Measurements from ENCODE around the gene TMEM183A. TPM values are rescaled to one million over a fixed set of nuclear protein-coding genes. Genes with fewer than 3 reads are reported as not detected.

Gene TMEM183A
- total and polyA plus RNA-seq, 5 experiments from 2014 or later = 46.2 to 92.0 (median 53.6) TPM

DNA sequence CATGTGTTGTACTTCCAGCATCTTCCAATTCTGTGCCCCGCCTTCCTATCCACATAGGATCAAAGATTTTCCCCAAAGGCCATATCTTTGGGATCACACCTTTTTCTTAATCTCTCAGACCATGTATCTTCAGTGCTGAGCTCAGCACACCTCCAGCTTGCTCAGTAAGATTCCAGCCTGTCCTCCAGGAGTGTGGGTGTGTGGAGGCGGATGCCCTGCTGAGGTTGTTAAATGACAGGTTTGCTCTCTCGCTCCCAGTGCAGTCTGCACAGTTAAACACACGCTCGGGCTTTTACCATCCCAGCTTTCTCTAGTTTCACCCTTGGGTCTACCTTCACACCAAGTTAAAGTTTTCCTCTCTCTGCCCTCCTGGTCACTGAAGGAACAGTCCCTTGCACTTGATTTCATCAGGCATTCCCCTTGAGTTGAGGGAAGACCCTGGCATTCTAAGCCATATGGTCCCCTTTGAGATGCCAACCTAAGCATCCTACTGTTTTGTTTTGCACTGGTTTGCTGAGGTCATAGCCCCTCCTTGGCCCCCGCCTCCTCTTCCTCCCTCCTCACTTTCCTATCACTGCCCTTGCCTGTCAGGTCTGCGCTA lies 64.9 kb downstream of the TMEM183A start:
- POLR2A ChIA-PET = no interaction called here
- Mint-ChIP-seq H3K36me3 (no peaks in the 10 kb centered on the region), H3K27me3 (peaks cover 13 to 34% (median 33%) of the 10 kb centered on the region in 5 donors), H3K4me3 (no peak overlapping the region), H3K4me1 (peaks cover 4 to 12% (median 7%) of the 10 kb centered on the region in 4 donors), H3K27ac (no peak overlapping the region), H3K9me3 (no peaks in the 10 kb centered on the region)
- DNase-seq (no peak), ATAC-seq (no peak)

DNA sequence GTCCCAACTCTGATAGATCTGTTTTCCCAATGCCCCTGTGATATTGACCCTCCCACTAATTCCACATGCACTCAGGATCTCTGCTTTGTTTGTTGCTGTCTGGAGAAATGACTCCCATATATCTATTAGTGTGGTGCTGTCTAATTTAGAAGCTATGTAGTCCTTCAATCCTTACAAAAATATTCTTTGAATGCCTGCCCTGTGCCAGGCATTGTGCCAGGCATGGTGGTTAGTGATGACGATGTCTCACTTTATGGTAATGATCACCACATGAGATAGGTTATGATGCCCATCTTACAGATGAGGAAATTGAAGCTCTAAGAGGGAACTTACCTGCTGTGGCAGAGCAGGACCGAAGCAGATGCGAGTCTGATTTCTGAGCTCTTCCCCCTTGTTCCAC lies 65.7 kb downstream of the TMEM183A start:
- no peak overlapping the region for H3K4me3 Mint-ChIP-seq
- H3K27ac Mint-ChIP-seq = no peak overlapping the region
- no peaks in the 10 kb centered on the region for H3K9me3 Mint-ChIP-seq
- peaks cover 16 to 42% (median 31%) of the 10 kb centered on the region in 5 donors for H3K27me3 Mint-ChIP-seq
- ATAC-seq (no peak), DNase-seq (no peak)
- peaks cover 3 to 12% (median 7%) of the 10 kb centered on the region in 4 donors for H3K4me1 Mint-ChIP-seq
- POLR2A ChIA-PET = no interaction called here
- no peaks in the 10 kb centered on the region for H3K36me3 Mint-ChIP-seq

DNA sequence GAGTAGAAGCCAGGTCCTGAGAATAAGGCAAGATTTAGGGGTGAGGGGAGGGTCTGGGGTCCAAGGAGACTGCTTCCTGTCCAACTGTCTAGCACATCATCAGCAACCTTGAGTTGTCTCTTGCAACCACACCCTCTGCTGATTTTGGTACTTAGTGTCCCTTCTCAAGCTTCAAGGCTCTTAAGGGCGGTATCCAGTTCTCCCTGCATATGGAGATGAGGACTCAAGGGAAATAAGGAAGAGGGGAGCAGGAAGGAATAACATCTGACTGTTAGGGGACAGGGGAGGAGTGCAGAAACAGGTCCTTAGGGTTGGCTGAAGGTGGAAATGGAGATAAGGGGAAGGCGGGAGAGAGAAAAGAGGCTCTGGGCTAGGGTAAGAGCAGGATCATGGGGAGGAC lies 66.3 kb downstream of the TMEM183A start:
- no peak overlapping the region for H3K27ac Mint-ChIP-seq
- H3K4me3 Mint-ChIP-seq = no peak overlapping the region
- ATAC-seq (no peak), DNase-seq (no peak)
- no peaks in the 10 kb centered on the region for H3K9me3 Mint-ChIP-seq
- H3K36me3 Mint-ChIP-seq = no peaks in the 10 kb centered on the region
- POLR2A ChIA-PET = no interaction called here
- peaks cover 16 to 46% (median 31%) of the 10 kb centered on the region in 5 donors for H3K27me3 Mint-ChIP-seq
- peaks cover 3 to 12% (median 7%) of the 10 kb centered on the region in 4 donors for H3K4me1 Mint-ChIP-seq

Other genes starting within 250 kb of the TMEM183A start
- gene KDM5B, start 199.0 kb upstream of the TMEM183A start, total RNA-seq = 10 to 100 TPM; 45.6 to 48.0 TPM
- 10 to 100 TPM in 2 of 3 donors, 1 to 10 TPM in 1; 7.9 to 11.9 (median 11.5) TPM for gene KDM5B, start 199.0 kb upstream of the TMEM183A start, polyA plus RNA-seq
- under 1 TPM in 1 of 2 experiments, not detected in 1; 0.71 TPM for gene PCAT6, start 196.4 kb upstream of the TMEM183A start, total RNA-seq
- gene PCAT6, start 196.4 kb upstream of the TMEM183A start, polyA plus RNA-seq = 1 to 10 TPM in 1 of 3 donors, not detected in 2; 1.2 TPM
- gene RABIF, start 118.2 kb upstream of the TMEM183A start, total RNA-seq = 10 to 100 TPM; 13.8 to 15.1 TPM
- 10 to 100 TPM; 14.2 to 20.3 (median 15.6) TPM for gene RABIF, start 118.2 kb upstream of the TMEM183A start, polyA plus RNA-seq
- gene KLHL12, start 80.1 kb upstream of the TMEM183A start, total RNA-seq = 10 to 100 TPM; 23.0 to 25.4 TPM
- gene KLHL12, start 80.1 kb upstream of the TMEM183A start, polyA plus RNA-seq = 10 to 100 TPM; 12.5 to 16.5 (median 15.1) TPM
- 10 to 100 TPM; 51.9 to 58.8 TPM for gene ADIPOR1, start 49.1 kb upstream of the TMEM183A start, total RNA-seq
- gene ADIPOR1, start 49.1 kb upstream of the TMEM183A start, polyA plus RNA-seq = 10 to 100 TPM; 71.6 to 91.8 (median 73.2) TPM
- 10 to 100 TPM; 51.1 to 52.3 TPM for gene CYB5R1, start 40.1 kb upstream of the TMEM183A start, total RNA-seq
- 10 to 100 TPM; 57.4 to 60.5 (median 60.1) TPM for gene CYB5R1, start 40.1 kb upstream of the TMEM183A start, polyA plus RNA-seq
- gene PPFIA4, start 19.1 kb downstream of the TMEM183A start, total RNA-seq = 1 to 10 TPM; 1.4 to 1.6 TPM
- gene PPFIA4, start 19.1 kb downstream of the TMEM183A start, polyA plus RNA-seq = under 1 TPM in 1 of 3 donors, not detected in 2; 0.18 TPM
- gene MYOG, start 78.6 kb downstream of the TMEM183A start, total RNA-seq = not detected
- not detected for gene MYOG, start 78.6 kb downstream of the TMEM183A start, polyA plus RNA-seq
- not detected for gene ADORA1, start 120.4 kb downstream of the TMEM183A start, total RNA-seq
- not detected for gene ADORA1, start 120.4 kb downstream of the TMEM183A start, polyA plus RNA-seq
- not detected for gene MYBPH, start 168.5 kb downstream of the TMEM183A start, total RNA-seq
- gene MYBPH, start 168.5 kb downstream of the TMEM183A start, polyA plus RNA-seq = not detected
- not detected for gene CHI3L1, start 179.3 kb downstream of the TMEM183A start, total RNA-seq
- not detected for gene CHI3L1, start 179.3 kb downstream of the TMEM183A start, polyA plus RNA-seq
- 1 to 10 TPM in 1 of 2 experiments, under 1 TPM in 1; 0.75 to 2.5 TPM for gene CHIT1, start 222.3 kb downstream of the TMEM183A start, total RNA-seq
- gene CHIT1, start 222.3 kb downstream of the TMEM183A start, polyA plus RNA-seq = under 1 TPM in 1 of 3 donors, not detected in 2; 0.05 TPM